HEK293T (cell line): ENCODE data around the gene SMIM24.

ENCODE experiments used
- FOXK2 ChIP-seq: fragments of 450-650 bp; IDR thresholded peaks from 2 replicates; pipeline ENCODE4 v1.6.1; 2016; ENCODE audit warnings: mild to moderate bottlenecking
- FOXM1 ChIP-seq: fragments of 450-650 bp; IDR thresholded peaks from 2 replicates; pipeline ENCODE4 v1.6.1; 2017; ENCODE audit warnings: mild to moderate bottlenecking, borderline replicate concordance
- HDGF ChIP-seq: fragments of 450-650 bp; IDR thresholded peaks from 2 replicates; pipeline ENCODE4 v1.6.1; 2017; ENCODE audit warnings: antibody characterized with exemption, borderline replicate concordance
- LEF1 ChIP-seq: fragments of 450-650 bp; IDR thresholded peaks from 2 replicates; pipeline ENCODE4 v1.6.1; 2017; ENCODE audit warnings: mild to moderate bottlenecking, borderline replicate concordance
- PKNOX1 ChIP-seq: fragments of 450-650 bp; IDR thresholded peaks from 2 replicates; pipeline ENCODE4 v1.6.1; 2016
- SP1 ChIP-seq: fragments of 450-650 bp; IDR thresholded peaks from 2 replicates; pipeline ENCODE4 v1.6.1; 2017
- SUZ12 ChIP-seq: fragments of 450-650 bp; IDR thresholded peaks from 2 replicates; pipeline ENCODE4 v1.6.1; 2016; ENCODE audit warnings: mild to moderate bottlenecking
- ZNF384 ChIP-seq: fragments of 450-650 bp; IDR thresholded peaks from 2 replicates; pipeline ENCODE4 v1.6.1; 2016

GRCh38 chr19:3528080-3528479 lies 47.8 kb upstream of the SMIM24 start:
- TF ChIP-seq SUZ12: no peak
- no peak for TF ChIP-seq SP1
- TF ChIP-seq FOXK2: no peak
- no peak for TF ChIP-seq FOXM1
- TF ChIP-seq PKNOX1: no peak
- no peak for TF ChIP-seq ZNF384
- no peak for TF ChIP-seq LEF1
- no peak for TF ChIP-seq HDGF
